Measurements from ENCODE around the gene ACP5.

ACP5 gene

DNA sequence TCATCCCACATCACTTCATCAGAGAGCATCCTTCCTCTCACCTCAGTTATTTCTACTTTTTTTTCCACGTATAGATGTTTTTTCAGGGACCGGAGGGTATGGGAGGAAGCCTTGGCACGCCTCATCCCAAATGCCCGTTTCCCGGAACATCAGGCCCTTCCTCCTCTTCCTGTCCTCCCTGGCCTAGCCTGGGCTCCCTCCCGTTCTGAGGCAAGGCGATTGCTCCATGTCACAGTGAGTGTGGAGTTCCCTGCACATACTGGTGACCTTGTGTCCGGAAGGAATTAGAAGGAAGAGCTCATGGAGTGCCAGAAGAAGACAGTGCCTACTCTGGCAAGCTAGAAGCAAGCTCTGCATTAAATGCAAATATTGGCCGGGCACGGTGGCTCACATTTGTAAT lies 18.7 kb upstream of the ACP5 start:
- no peak overlapping the region for H3K4me3 ChIP-seq (replicated peaks in 1 of 2; ENCODE audit: low read depth in 2 of 2, low read length in 2 of 2)
- no peak for DNase-seq (ENCODE audit: low read depth in 2 of 2)
- TF ChIP-seq, protein P1, sequence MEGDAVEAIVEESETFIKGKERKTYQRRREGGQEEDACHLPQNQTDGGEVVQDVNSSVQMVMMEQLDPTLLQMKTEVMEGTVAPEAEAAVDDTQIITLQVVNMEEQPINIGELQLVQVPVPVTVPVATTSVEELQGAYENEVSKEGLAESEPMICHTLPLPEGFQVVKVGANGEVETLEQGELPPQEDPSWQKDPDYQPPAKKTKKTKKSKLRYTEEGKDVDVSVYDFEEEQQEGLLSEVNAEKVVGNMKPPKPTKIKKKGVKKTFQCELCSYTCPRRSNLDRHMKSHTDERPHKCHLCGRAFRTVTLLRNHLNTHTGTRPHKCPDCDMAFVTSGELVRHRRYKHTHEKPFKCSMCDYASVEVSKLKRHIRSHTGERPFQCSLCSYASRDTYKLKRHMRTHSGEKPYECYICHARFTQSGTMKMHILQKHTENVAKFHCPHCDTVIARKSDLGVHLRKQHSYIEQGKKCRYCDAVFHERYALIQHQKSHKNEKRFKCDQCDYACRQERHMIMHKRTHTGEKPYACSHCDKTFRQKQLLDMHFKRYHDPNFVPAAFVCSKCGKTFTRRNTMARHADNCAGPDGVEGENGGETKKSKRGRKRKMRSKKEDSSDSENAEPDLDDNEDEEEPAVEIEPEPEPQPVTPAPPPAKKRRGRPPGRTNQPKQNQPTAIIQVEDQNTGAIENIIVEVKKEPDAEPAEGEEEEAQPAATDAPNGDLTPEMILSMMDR (IDR thresholded peaks at IDR 0.05; ENCODE audit: low read depth, low read length): no peak

DNA sequence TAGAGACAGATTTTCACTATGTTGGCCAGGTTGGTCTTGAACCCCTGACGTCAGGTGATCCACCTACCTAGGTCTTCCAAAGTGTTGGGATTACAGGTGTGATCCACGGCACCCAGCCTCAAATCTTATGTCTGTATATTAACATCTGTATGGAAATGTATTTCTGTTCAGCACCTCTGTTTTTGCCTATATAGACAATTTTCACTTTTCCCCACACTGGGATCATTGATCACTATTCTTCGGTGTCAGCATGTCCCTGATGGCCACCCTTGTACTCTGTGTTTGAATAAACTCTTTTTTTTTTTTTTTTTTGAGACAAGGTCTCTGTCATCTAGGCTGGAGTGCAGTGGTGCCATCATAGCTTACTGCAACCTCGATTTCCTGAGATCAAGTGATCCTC lies 16.6 kb upstream of the ACP5 start:
- no peak overlapping the region for H3K4me3 ChIP-seq (replicated peaks in 1 of 2; ENCODE audit: low read depth in 2 of 2, low read length in 2 of 2)
- DNase-seq (ENCODE audit: low read depth in 2 of 2): no peak
- TF ChIP-seq, protein P1 (IDR thresholded peaks at IDR 0.05; ENCODE audit: low read depth, low read length): no peak

DNA sequence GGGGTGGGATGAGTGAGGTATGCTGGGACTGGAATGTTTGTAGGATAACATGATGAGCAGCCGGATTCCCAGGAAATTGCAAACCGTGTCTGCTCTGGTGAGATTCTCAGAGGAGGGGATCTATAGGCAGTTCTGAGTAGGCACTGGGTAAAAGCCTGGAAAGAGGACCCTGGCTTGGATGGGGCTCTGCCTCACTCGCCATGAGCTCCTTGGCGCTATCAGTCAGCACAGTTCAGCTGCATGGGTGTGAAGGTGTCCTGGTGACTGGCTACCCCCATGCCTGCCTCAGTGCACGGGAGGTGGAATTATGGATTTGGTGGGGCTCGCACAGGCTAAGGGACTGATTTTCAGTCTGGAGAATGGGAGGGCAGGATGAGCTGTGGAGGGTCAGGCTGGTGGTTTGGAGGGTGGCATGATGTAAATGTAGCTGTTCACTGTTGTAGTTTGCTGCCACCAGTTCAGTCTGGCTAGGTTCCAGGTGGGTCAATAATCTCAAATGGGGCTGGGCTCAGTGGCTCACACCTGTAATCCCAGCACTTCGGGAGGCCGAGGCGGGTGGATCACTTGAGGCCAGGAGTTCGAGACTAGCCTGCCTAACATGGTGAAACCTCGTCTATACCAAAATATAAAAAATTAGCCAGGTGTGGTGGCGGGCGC lies 10.7 kb upstream of the ACP5 start:
- TF ChIP-seq, protein P1 (IDR thresholded peaks at IDR 0.05; ENCODE audit: low read depth, low read length): no peak
- H3K4me3 ChIP-seq (replicated peaks in 1 of 2; ENCODE audit: low read depth in 2 of 2, low read length in 2 of 2): no peak overlapping the region
- DNase-seq (ENCODE audit: low read depth in 2 of 2): no peak

DNA sequence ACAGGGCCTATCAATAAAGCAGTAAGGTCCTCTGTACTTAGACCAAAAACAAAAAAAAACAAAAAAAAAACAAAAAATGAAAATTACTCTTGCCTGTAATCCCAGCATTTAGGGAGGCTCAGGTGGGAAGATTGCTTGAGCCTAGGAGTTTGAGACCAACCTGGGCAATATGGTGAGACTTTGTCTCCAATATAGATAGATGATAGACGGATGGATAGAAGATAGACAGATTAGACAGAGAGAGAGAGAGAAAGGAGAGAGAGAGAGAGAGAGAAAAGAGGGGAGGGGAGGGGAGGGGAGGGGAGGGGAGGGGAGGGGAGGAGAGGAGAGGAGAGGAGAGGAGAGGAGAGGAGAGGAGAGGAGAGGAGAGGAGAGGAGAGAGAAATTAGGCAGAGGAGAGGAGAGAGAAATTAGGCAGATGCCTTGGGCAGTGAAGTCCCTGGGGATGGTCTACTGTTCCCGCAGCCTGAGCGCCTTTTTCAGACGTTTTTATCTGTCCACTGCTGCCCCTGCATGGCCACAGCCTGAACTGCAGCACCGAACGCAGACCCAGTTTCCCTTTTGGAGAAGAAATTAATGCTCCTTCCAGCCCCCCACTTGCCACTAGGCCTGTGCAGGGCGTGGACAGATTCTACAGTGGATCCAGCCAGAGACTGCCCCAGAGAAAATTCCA lies 10.0 kb upstream of the ACP5 start:
- TF ChIP-seq, protein P1 (IDR thresholded peaks at IDR 0.05; ENCODE audit: low read depth, low read length): peak; percentile 86
- H3K4me3 ChIP-seq (replicated peaks in 1 of 2; ENCODE audit: low read depth in 2 of 2, low read length in 2 of 2): no peak overlapping the region
- DNase-seq (ENCODE audit: low read depth in 2 of 2): peak; percentile 78

DNA sequence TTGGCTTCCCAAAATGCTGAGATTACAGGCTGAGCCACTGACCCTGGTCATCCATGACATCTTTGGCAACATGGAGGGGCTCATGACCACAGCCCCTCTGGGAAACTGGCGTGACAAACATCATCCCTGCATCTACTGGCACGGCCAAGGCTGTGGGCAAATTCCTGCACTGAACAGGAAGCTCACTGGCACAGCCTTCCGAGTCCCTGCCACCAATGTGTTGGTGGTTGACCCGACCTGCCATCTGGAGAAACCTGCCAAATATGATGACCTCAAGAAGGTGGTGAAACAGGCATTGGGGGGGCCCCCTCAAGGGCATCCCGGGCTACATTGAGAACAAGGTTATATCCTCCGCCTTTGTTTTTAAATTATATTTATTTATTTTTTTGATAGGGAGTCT lies 8.9 kb upstream of the ACP5 start:
- DNase-seq (ENCODE audit: low read depth in 2 of 2): no peak
- no peak overlapping the region for H3K4me3 ChIP-seq (replicated peaks in 1 of 2; ENCODE audit: low read depth in 2 of 2, low read length in 2 of 2)
- TF ChIP-seq, protein P1 (IDR thresholded peaks at IDR 0.05; ENCODE audit: low read depth, low read length): no peak

DNA sequence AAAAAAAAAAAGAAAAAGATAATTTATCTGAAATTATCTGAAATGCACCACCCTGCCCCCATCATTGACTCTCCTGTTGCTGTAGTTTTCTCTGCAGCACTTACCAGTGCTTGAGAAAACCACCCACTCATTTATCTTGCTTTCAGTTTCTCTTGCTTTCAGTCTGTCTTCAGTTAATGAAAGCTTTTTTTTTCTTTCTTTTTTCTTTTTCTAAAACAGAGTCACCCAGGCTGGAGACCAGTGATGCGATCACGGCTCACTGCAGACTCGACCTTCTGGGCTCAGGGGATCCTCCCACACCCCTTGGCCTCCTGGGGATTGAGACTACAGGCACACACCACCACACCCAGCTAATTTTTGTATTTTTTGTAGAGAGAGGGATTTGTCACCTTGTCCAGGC lies 4.3 kb upstream of the ACP5 start:
- DNase-seq (ENCODE audit: low read depth in 2 of 2): peak; percentile 28 to 46
- TF ChIP-seq, protein P1 (IDR thresholded peaks at IDR 0.05; ENCODE audit: low read depth, low read length): no peak
- no peak overlapping the region for H3K4me3 ChIP-seq (replicated peaks in 1 of 2; ENCODE audit: low read depth in 2 of 2, low read length in 2 of 2)
